Loucy (cell line): ENCODE results near the gene TCAIM.

Source experiments
- H2AFZ ChIP-seq: fragments of 200-600 bp; sonication (generic); 2 replicates; pipeline ENCODE4 v1.6.0; 2016; ENCODE audit warnings: antibody characterized with exemption, mild to moderate bottlenecking, low read length, moderate library complexity
- H3F3A ChIP-seq: fragments of 200-600 bp; 2 replicates; pipeline ENCODE4 v1.6.0; 2016; ENCODE audit warnings: antibody characterized with exemption, low read depth, mild to moderate bottlenecking
- H3K27me3 ChIP-seq: fragments of 200-600 bp; sonication (generic); 2 replicates; pipeline ENCODE4 v1.6.1; 2014; ENCODE audit warnings: low read length, mild to moderate bottlenecking; ENCODE audit not compliant: insufficient read depth, poor library complexity, severe bottlenecking
- H3K36me3 ChIP-seq: fragments of 200-600 bp; sonication (generic); 2 replicates; pipeline ENCODE4 v1.6.1; 2016; ENCODE audit warnings: low read length; ENCODE audit not compliant: insufficient read depth
- H3K4me1 ChIP-seq: fragments of 200-600 bp; sonication (generic); 2 replicates; pipeline ENCODE4 v1.5.1; 2014; ENCODE audit warnings: low read length, mild to moderate bottlenecking; ENCODE audit not compliant: insufficient read depth, poor library complexity, severe bottlenecking
- H3K4me2 ChIP-seq: fragments of 200-600 bp; sonication (generic); 2 replicates; pipeline ENCODE4 v1.6.0; 2014; ENCODE audit warnings: antibody characterized with exemption, low read length, low read depth, mild to moderate bottlenecking; ENCODE audit not compliant: poor library complexity, severe bottlenecking
- H3K4me3 ChIP-seq: fragments of 200-600 bp; sonication (generic); 2 replicates; pipeline ENCODE4 v1.5.1; 2014; ENCODE audit warnings: low read length, mild to moderate bottlenecking, mixed read lengths; ENCODE audit not compliant: poor library complexity, severe bottlenecking
- H3K79me2 ChIP-seq: fragments of 200-600 bp; sonication (generic); 2 replicates; pipeline ENCODE4 v1.6.1; 2014; ENCODE audit warnings: low read length; ENCODE audit not compliant: insufficient read depth
- H3K9ac ChIP-seq: fragments of 200-600 bp; sonication (generic); 2 replicates; pipeline ENCODE4 v1.6.0; 2014; ENCODE audit warnings: mild to moderate bottlenecking, low read depth, low read length, moderate library complexity; ENCODE audit not compliant: poor library complexity, severe bottlenecking
- H3K9me2 ChIP-seq: fragments of 200-600 bp; sonication (generic); replicated peaks from 2 replicates; pipeline ENCODE4 v1.6.1; 2016; ENCODE audit warnings: low read depth, low read length, mixed read lengths
- H3K9me3 ChIP-seq: fragments of 200-600 bp; sonication (generic); 2 replicates; pipeline ENCODE4 v1.6.1; 2014; ENCODE audit warnings: mild to moderate bottlenecking, antibody characterized with exemption, low read length, low read depth; ENCODE audit not compliant: insufficient read depth
- H4K20me1 ChIP-seq: fragments of 200-600 bp; sonication (generic); 2 replicates; pipeline ENCODE4 v1.6.0; 2014; ENCODE audit warnings: antibody characterized with exemption, low read length, mild to moderate bottlenecking; ENCODE audit not compliant: insufficient read depth, poor library complexity, severe bottlenecking
- EZH2phosphoT487 ChIP-seq: fragments of 200-600 bp; IDR thresholded peaks from 2 replicates; pipeline ENCODE4 v1.6.1; 2018; ENCODE audit warnings: antibody characterized with exemption, mild to moderate bottlenecking, moderate library complexity, borderline replicate concordance
- TF ChIP-seq, protein P1 (sequence below): fragments of 200-600 bp; sonication (generic); conservative IDR thresholded peaks from 2 replicates; pipeline ENCODE4 v1.5.1; 2014; ENCODE audit warnings: mild to moderate bottlenecking, antibody characterized with exemption, low read length

Gene TCAIM

DNA sequence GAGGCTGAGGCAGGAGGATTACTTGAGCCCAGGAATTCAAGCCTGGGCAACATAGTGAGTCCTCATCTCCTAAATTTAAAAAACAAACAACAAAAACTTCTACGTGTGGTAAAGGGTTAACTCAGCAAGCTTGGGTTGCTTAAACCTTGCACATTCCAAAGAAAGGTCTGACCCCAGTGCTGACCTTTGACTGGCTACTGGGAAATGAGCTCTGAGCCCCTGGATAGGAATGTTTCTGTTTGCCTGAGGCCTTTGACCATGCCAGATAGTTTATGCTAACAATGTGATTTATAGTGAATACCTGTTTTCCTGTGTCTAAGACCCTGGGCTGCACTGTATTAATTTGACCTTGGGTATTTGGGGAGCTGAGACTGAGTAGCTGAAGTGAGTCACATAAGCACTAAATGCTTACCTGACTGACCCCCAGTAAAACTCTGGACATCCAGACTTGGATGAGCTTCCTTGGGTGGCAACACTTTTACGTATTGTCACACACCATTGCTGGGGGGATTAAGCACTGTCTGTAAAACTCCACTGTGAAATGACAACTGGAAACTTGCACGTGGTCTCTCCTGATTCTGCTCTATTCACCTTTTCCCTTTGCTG is 20.7 kb downstream of the TCAIM start:
- H3K9me3 ChIP-seq, result no peaks in the 10 kb centered on the region
- peaks cover 3% of the 10 kb centered on the region; the same call in 1 of the 2 replicates for H3K36me3 ChIP-seq
- H3K79me2 ChIP-seq, result peaks cover 7% of the 10 kb centered on the region; the same call in 1 of the 2 replicates
- no peak overlapping the region for H2AFZ ChIP-seq
- H4K20me1 ChIP-seq, result no peaks in the 10 kb centered on the region
- H3K4me3 ChIP-seq, result no peak overlapping the region
- H3K9ac ChIP-seq, result no peak overlapping the region
- H3K9me2 ChIP-seq, result no peaks in the 10 kb centered on the region
- H3K4me1 ChIP-seq, result no peaks in the 10 kb centered on the region
- no peaks in the 10 kb centered on the region for H3K27me3 ChIP-seq
- no peaks in the 10 kb centered on the region for H3F3A ChIP-seq
- TF ChIP-seq EZH2phosphoT487, result no peak
- H3K4me2 ChIP-seq, result no peak overlapping the region

DNA sequence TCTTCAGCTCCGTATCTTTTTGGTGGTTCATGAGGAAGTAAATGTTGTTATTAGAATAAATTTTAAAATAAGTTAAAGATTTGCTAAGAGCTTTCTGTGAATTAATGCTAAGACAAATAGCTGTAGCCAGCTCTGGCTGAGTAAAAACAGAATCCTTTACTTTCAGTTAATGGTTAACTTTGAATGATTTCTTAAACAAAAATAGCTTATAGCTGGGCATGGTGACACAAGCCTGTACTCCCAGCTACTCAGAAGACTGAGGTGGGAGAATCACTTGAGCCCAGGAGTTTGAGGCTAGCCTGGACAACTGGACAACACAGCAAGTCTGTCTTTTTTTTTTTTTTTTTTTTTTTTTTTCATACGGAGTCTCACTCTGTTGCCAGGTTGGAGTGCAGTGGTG is 25.0 kb downstream of the TCAIM start:
- H4K20me1 ChIP-seq, result no peaks in the 10 kb centered on the region
- TF ChIP-seq EZH2phosphoT487, result no peak
- TF ChIP-seq, protein P1, sequence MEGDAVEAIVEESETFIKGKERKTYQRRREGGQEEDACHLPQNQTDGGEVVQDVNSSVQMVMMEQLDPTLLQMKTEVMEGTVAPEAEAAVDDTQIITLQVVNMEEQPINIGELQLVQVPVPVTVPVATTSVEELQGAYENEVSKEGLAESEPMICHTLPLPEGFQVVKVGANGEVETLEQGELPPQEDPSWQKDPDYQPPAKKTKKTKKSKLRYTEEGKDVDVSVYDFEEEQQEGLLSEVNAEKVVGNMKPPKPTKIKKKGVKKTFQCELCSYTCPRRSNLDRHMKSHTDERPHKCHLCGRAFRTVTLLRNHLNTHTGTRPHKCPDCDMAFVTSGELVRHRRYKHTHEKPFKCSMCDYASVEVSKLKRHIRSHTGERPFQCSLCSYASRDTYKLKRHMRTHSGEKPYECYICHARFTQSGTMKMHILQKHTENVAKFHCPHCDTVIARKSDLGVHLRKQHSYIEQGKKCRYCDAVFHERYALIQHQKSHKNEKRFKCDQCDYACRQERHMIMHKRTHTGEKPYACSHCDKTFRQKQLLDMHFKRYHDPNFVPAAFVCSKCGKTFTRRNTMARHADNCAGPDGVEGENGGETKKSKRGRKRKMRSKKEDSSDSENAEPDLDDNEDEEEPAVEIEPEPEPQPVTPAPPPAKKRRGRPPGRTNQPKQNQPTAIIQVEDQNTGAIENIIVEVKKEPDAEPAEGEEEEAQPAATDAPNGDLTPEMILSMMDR, result no peak
- no peaks in the 10 kb centered on the region for H3K9me2 ChIP-seq
- no peaks in the 10 kb centered on the region for H3K4me1 ChIP-seq
- H3K36me3 ChIP-seq, result no peaks in the 10 kb centered on the region
- H3K4me3 ChIP-seq, result no peak overlapping the region
- no peaks in the 10 kb centered on the region for H3F3A ChIP-seq
- H2AFZ ChIP-seq, result no peak overlapping the region
- H3K79me2 ChIP-seq, result no peaks in the 10 kb centered on the region
- no peaks in the 10 kb centered on the region for H3K27me3 ChIP-seq
- no peak overlapping the region for H3K9ac ChIP-seq
- H3K9me3 ChIP-seq, result no peaks in the 10 kb centered on the region
- H3K4me2 ChIP-seq, result no peak overlapping the region

DNA sequence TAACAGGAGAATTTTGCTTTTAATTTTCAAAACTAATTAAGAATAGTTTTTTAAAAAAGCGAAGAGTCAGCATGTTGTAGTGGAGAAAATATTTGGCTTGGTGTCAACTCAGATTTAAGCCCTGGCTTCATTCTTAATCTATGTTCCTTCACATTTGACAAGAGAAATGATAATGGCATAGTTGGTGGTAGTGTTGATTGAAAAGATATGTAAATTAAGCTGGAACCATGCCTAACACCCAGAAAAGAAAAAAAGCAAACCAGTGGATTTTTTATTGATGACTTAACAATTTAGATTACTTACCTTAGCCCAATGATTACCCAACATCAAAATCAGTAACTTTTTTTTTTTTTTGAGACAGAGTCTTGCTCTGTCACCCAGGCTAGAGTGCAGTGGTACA is 27.4 kb downstream of the TCAIM start:
- Histone ChIP-seq H2AFZ (no peak overlapping the region), H3K9ac (no peak overlapping the region), H3F3A (no peaks in the 10 kb centered on the region), H3K4me3 (no peak overlapping the region), H4K20me1 (no peaks in the 10 kb centered on the region), H3K9me3 (no peaks in the 10 kb centered on the region), H3K9me2 (no peaks in the 10 kb centered on the region), H3K36me3 (no peaks in the 10 kb centered on the region), H3K4me1 (no peaks in the 10 kb centered on the region), H3K4me2 (no peak overlapping the region), H3K79me2 (no peaks in the 10 kb centered on the region), H3K27me3 (no peaks in the 10 kb centered on the region)
- TF ChIP-seq, protein P1, result no peak
- no peak for TF ChIP-seq EZH2phosphoT487

DNA sequence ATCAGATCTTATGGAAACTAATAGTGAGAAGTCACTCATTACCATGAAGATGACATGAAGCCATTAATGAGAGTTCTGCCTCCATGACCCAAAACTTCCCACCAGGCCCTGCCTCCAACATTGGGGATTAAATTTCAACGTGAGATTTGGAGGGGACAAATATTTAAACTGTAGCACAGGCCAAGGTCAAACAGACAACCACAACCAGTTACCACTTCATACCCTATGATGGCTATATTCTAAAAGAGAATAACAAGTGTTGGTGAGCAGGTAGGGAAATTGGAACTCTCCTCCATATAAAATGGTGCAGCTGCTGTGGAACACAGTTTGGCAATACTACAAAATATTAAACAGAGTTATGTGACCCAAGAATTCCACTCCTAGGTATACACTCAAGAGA is 36.9 kb downstream of the TCAIM start:
- Histone ChIP-seq H3K9ac (no peak overlapping the region), H3K9me2 (no peaks in the 10 kb centered on the region), H3K4me2 (no peak overlapping the region), H2AFZ (no peak overlapping the region), H3K79me2 (no peaks in the 10 kb centered on the region), H3K27me3 (no peaks in the 10 kb centered on the region), H3K4me3 (no peak overlapping the region), H4K20me1 (no peaks in the 10 kb centered on the region), H3F3A (no peaks in the 10 kb centered on the region), H3K4me1 (no peaks in the 10 kb centered on the region), H3K36me3 (no peaks in the 10 kb centered on the region), H3K9me3 (no peaks in the 10 kb centered on the region)
- TF ChIP-seq, protein P1, result no peak
- TF ChIP-seq EZH2phosphoT487, result no peak
